Ishikawa (cell line): ENCODE measurements around the gene ALG11.

Source experiments
- CEBPB ChIP-seq: IDR thresholded peaks from 2 replicates; pipeline ENCODE4 v1.6.1; 2012
- CREB1 ChIP-seq: IDR thresholded peaks from 2 replicates; pipeline ENCODE4 v1.6.1; 2012; ENCODE audit warnings: low read depth
- EGR1 ChIP-seq: IDR thresholded peaks from 2 replicates; pipeline ENCODE4 v1.6.1; 2012
- EP300 ChIP-seq: IDR thresholded peaks from 2 replicates; pipeline ENCODE4 v1.6.1; 2012; ENCODE audit warnings: borderline replicate concordance
- FOXM1 ChIP-seq: IDR thresholded peaks from 2 replicates; pipeline ENCODE4 v1.6.1; 2012; ENCODE audit warnings: low read depth, borderline replicate concordance
- MAX ChIP-seq: IDR thresholded peaks from 2 replicates; pipeline ENCODE4 v1.6.1; 2012
- NFIC ChIP-seq: IDR thresholded peaks from 2 replicates; pipeline ENCODE4 v1.6.1; 2012
- RAD21 ChIP-seq: IDR thresholded peaks from 2 replicates; pipeline ENCODE4 v1.6.1; 2012; ENCODE audit warnings: low read depth
- REST ChIP-seq: IDR thresholded peaks from 2 replicates; pipeline ENCODE4 v1.6.1; 2012; ENCODE audit warnings: low read depth, mild to moderate bottlenecking
- TAF1 ChIP-seq: IDR thresholded peaks from 2 replicates; pipeline ENCODE4 v1.6.1; 2012; ENCODE audit warnings: low read depth, mild to moderate bottlenecking
- TCF12 ChIP-seq: IDR thresholded peaks from 2 replicates; pipeline ENCODE4 v1.6.1; 2012; ENCODE audit warnings: low read depth
- TEAD4 ChIP-seq: IDR thresholded peaks from 2 replicates; pipeline ENCODE4 v1.6.1; 2012
- USF1 ChIP-seq: IDR thresholded peaks from 2 replicates; pipeline ENCODE4 v1.6.1; 2012
- YY1 ChIP-seq: IDR thresholded peaks from 2 replicates; pipeline ENCODE4 v1.6.1; 2012; ENCODE audit warnings: low read depth
- ZBTB7A ChIP-seq: IDR thresholded peaks from 2 replicates; pipeline ENCODE4 v1.6.1; 2012; ENCODE audit warnings: low read depth

ALG11 gene

GRCh38 chr13:52016296-52016695 is 4.1 kb downstream of the ALG11 start:
- TF ChIP-seq FOXM1 = no peak
- TF ChIP-seq TEAD4 = no peak
- no peak for TF ChIP-seq CEBPB
- TF ChIP-seq USF1 = no peak
- no peak for TF ChIP-seq TAF1

- TF ChIP-seq EP300 = no peak
- no peak for TF ChIP-seq FOXM1
- TF ChIP-seq EGR1 = no peak
- TF ChIP-seq USF1 = no peak
- TF ChIP-seq TAF1 = no peak
- TF ChIP-seq MAX = no peak
- TF ChIP-seq ZBTB7A = no peak
- no peak for TF ChIP-seq TCF12
- TF ChIP-seq TEAD4 = no peak
- no peak for TF ChIP-seq NFIC
- TF ChIP-seq RAD21 = no peak
- TF ChIP-seq CEBPB = no peak
Observed at GRCh38 chr13:52020191-52020590, 8.0 kb downstream of the ALG11 start.

GRCh38 chr13:52022356-52022755 is 10.2 kb downstream of the ALG11 start:
- no peak for TF ChIP-seq NFIC
- no peak for TF ChIP-seq TEAD4
- TF ChIP-seq EGR1 = no peak
- TF ChIP-seq REST = no peak
- no peak for TF ChIP-seq RAD21
- no peak for TF ChIP-seq ZBTB7A
- TF ChIP-seq MAX = no peak
- no peak for TF ChIP-seq EP300
- no peak for TF ChIP-seq CEBPB
- no peak for TF ChIP-seq YY1
- no peak for TF ChIP-seq TCF12
- no peak for TF ChIP-seq USF1
- TF ChIP-seq TAF1 = no peak
- no peak for TF ChIP-seq FOXM1
- no peak for TF ChIP-seq CREB1

- TF ChIP-seq CREB1 (no peak), REST (no peak), TEAD4 (no peak), TAF1 (no peak), RAD21 (no peak), CEBPB (no peak), TCF12 (no peak), YY1 (no peak), FOXM1 (no peak), ZBTB7A (no peak), NFIC (no peak)
Observed at GRCh38 chr13:52024481-52024880, 12.3 kb downstream of the ALG11 start, which contains the start of gene UTP14C. Gene UTP14C (plus strand): TSS chr13:52024691. CDS start chr13:52028805, 4,114 bp downstream.

- TF ChIP-seq REST = no peak
- no peak for TF ChIP-seq ZBTB7A
- TF ChIP-seq TCF12 = no peak
- no peak for TF ChIP-seq NFIC
- no peak for TF ChIP-seq FOXM1
- TF ChIP-seq MAX = no peak
- no peak for TF ChIP-seq YY1
- TF ChIP-seq EP300 = no peak
- no peak for TF ChIP-seq CREB1
- no peak for TF ChIP-seq TEAD4
- TF ChIP-seq USF1 = no peak
- TF ChIP-seq EGR1 = no peak
- no peak for TF ChIP-seq CEBPB
Observed at GRCh38 chr13:52025475-52026245, 13.5 kb downstream of the ALG11 start.
